GM19238 (cell line): ENCODE measurements around the gene THRAP3.
"Not testable (repeated sequence)": the region's sequence is repeated elsewhere in the genome, so short reads cannot be mapped to it uniquely, and the experiment has no call there.

Source experiments
- DNase-seq: peaks from one replicate; pipeline ENCODE4 v3.0.0; 2011; ENCODE audit warnings: low spot score; ENCODE audit not compliant: insufficient read length

Gene THRAP3

GRCh38 chr1:36223996-36224536, at the start of gene THRAP3:
TSS of gene THRAP3 (plus strand) at chr1:36224443. CDS start at chr1:36282564, 58,121 bp downstream.
- DNase-seq: peak; percentile 90

GRCh38 chr1:36174713-36175112, 49.5 kb upstream of the THRAP3 start:
- DNase-seq: no peak

DNA sequence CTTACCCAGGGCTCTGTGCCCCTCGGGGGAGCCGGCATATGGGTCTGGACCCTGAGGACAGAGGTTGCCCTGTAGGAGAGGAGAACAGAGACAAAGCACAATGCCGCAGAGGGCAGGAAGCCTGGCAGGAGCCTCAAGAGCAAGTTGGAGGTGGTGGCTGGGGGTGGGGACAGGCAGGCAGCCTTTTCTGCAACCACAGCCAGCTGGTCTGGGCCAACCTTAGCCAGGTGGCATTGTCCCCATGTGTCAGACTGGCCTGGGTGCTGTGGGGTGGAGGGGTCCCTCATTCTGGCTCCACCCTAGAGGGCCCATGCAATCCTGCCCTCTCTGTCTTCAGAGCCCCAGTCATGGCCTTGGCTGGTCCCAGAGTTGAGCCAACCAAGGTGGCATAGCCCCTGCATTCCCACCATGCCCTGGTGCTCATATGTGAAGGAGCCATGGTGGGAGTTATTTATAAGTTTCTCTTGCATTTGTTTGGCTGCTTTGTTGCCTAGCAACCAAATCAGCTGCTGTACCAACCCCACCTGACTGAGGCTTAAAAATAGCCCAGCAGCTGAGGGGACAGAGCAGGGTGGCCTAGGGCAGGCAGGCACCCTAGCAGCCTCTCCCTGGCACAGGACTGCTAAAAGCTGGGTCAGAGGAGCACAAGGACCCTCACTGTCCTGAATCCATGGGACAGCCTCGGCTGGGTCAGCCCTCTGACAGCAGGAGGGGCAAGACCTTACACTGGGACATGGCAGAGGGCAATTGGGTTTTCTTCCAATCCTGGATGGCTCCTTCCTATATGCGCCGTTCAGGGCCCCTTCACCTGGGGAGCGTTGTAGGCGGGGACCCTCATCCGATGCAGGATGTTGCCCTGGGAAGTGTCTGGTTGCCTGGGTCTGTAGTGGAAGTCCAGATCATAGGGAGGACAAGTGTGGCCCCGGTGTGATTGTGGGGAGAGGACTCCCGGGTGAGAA, 48.8 kb upstream of the THRAP3 start:
- DNase-seq: no peak

DNA sequence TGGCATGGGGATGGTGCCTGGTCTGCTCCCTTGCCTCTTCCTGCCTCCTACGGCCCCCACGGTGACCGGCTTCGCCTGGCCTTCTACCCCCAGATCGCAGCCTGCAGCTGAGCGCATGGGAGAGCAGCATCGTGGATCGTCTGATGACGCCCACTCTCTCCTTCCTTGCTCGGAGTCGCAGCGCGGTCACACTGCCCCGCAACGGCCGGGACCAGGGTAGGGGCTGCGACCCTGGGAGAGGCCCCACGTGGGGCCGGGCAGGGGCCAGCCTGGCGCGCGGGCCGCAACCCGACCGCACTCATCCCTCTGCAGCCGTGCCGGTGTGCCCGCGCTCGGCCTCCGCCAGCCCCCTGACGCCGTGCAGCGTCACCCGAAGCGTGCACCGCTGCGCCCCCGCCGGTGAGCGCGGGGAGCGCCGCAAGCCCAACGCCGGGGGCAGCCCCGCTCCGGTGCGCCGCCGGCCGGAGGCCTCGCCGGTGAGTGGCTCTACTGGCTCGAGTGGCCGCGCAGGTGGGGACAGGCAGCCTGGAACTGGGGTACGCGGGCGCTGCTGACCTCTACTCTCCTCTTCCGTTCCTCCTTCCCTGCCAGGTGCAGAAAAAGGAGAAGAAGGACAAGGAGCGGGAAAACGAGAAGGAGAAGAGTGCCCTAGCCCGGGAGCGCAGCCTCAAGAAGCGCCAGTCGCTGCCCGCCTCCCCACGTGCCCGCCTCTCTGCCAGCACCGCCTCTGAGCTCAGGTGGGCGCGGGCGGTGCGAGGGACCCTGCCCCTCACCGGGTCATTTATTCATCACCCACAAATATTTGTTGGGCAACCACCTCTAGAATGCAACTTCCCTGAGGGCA, 47.9 kb upstream of the THRAP3 start:
- DNase-seq: no peak

- no peak for DNase-seq
Observed at GRCh38 chr1:36177589-36178431, 46.4 kb upstream of the THRAP3 start.

DNA sequence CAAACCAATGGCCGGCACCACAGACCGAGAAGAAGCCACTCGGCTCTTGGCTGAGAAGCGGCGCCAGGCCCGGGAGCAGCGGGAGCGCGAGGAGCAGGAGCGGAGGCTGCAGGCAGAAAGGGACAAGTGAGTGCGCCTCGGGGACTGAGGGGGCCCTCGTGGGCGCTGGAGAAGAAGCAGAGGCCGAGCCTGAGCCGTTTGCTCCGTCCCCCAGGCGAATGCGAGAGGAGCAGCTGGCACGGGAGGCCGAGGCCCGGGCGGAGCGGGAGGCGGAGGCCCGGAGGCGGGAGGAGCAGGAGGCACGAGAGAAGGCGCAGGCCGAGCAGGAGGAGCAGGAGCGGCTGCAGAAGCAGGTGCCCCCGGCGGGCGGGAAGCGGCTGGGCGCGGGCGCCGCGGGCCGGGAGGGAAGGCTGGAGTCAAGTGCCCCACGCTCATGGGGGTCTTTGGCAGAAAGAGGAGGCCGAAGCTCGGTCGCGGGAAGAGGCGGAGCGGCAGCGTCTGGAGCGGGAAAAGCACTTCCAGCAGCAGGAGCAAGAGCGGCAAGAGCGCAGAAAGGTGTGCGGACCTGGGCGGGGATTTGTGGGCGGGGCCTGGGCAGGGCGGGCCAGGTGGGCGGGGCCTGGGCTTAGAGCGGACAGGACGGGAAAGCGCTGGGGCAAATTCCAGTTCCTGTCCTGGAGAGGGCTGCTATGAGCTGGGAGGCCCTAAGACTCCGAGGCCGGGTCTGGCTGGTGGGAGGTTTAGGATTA, 45.6 kb upstream of the THRAP3 start:
- no peak for DNase-seq

GRCh38 chr1:36179220-36179600, 45.0 kb upstream of the THRAP3 start:
- no peak for DNase-seq

DNA sequence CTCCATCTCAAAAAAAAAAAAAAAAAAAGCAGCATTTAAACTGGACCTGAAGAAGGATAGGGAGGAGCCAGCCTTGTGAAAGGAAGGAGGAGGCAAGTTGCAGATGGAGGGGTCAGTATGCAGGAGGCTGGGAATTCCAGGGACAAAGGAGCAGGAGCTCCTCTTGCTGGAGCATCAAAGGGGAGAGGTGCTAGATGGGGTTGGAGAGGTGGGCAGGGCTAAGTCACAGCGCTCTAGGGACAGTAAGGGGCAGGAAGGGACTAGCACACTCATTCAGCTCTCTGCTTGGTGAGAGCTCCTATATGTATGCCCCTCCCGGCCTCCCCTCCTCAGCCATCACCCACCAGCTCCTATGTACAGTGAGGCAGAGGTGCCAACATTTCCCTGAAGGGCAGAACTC, 41.5 kb upstream of the THRAP3 start:
- DNase-seq: no peak

DNA sequence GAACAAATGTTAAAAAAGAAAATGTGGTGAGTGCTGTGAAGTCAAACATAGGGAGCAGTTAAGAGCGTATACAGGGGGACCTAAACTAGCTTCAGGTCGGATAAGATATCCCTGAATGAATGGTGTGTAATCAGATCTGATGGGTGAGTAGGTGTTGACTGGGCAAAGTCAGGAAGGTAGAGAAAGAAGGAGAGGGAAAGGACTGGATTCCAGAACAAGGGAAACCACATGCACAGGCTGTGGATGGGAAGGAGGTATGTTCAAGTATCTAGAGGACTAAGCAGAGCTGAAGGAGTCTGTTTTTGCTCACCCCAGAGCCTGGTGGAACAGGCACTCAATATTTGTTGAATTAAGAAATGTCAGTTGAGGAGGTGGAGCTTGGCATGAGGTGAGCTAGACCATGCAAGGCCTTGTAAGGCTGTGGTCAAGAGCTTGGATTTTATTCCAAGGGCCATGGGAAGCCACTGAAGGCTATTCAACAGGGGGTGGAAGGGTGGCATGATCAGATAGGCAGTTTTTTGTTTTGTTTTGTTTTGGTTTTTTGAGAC, 40.9 kb upstream of the THRAP3 start:
- DNase-seq: no peak

GRCh38 chr1:36187800-36188593, 36.2 kb upstream of the THRAP3 start:
- DNase-seq: peak; percentile 75

DNA sequence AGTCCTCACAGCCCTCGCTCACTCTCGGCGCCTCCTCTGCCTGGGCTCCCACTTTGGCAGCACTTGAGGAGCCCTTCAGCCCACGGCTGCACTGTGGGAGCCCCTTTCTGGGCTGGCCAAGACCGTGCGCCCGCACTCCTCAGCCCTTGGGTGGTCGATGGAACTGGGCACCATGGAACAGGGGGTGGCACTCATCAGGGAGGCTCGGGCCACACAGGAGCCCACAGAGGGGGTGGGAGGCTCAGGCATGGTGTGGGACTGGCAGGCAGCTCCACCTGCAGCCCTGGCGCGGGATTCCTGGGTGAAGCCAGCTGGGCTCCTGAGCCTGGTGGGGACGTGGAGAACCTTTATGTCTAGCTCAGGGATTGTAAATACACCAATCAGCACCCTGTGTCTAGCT, 27.4 kb upstream of the THRAP3 start:
- not testable (repeated sequence) for DNase-seq

DNA sequence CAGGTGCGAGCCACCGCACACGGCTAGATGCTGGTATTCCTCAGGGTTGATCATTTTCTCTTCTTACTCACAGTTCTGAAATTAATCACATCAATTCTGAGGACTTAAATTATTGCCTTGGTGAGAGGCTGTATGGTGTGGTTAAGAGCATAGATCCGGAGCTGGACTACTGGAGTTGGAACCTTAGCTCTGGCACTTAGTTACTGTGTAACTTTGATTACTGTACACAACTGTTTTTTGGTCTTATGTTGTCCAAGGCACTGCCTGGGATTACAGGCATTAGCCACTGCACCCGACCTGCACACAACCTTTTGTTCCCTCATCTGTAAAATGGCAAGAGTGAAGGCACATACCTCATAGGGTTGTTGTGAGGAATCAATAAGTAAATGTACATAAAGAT, 25.6 kb upstream of the THRAP3 start:
- DNase-seq: no peak

DNA sequence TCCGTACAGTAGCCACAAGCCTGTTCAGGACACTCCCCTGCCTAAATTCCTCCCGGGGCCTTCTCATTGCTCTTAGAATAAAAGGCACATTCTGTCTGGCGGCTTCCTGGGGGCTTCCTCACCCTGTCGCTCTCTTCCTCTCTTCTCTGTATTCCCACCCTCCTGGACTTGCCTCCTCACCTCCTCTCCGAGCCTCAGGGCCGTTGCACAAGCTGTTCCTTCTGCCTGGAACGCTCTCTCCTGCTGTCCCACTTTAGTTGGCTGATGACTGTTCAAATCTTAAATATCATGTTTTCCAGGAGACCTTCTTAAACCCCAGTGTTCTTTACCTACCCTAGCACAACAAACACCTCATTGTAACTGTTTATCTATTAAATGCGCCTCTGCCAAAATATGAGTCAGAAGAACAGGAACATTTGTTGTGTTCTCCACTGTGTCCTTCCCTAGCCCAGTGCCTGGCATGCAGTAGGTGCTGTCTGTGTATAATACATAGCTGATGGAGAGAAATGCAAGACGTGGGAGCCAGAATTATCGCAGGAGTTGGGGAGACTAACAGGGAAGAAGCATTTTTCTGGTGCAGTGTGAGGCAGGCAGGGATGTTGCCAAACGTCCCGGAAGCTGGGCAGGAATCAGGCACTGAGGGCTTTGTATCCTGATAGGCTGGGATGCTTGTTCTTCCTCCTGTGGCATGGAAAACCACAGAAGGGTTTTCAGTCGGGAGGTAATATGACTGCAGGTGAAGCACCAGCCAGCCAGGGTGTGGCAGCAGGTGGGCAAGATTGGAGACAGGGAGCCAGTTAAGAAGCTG, 24.1 kb upstream of the THRAP3 start:
- no peak for DNase-seq

- no peak for DNase-seq
Observed at GRCh38 chr1:36203027-36203553, 21.2 kb upstream of the THRAP3 start.

DNA sequence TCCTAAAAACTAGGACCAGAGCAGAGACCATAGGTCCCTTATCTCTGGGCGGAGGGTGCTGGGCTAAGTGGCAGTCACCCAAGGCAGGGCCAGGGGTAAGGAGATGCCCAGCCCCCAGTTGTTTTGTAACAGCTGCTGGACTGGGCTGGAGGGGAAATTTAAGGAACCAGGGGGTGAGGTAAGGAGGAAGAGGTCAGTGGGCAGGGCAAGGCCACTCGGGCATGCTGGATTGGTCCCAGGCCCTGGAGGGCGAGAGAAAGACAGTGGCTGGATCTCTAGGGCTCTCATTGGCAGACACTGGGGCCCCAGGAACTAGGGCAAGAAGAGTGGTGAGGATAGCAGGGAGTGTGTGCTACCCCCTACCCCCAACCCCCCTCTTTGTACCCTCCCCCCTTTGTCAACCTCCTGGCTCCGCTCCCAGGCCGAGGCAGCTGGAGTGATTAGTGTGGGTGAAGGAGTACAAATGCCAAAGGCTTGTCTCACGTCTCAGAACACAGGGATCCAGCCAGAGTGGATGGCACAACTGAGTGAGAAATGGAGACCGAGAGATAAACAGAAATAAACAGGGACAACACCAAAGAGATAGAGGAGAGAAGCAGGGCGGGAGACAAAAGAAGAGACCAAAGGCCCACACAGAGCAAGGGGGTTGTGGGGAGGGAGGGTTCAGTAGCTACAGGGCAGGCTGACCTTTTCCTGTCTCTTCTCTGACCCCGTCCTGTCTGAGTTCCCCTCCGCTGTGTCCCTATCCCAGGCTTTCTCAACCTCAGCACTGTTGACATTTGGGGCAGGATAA, 20.5 kb upstream of the THRAP3 start:
- no peak for DNase-seq

GRCh38 chr1:36204347-36204909, 19.8 kb upstream of the THRAP3 start:
- no peak for DNase-seq

GRCh38 chr1:36206323-36206858, 17.9 kb upstream of the THRAP3 start:
- DNase-seq: no peak
